WERI-Rb-1 (cell line): ENCODE results near the gene MBTPS2.
"Not testable (repeated sequence)": the region's sequence is repeated elsewhere in the genome, so short reads cannot be mapped to it uniquely, and the experiment has no call there.

Source experiments
- DNase-seq: peaks from one replicate; pipeline ENCODE4 v3.0.0-alpha.2; 2020
- H3K27ac ChIP-seq: fragments of 250-450 bp; sonication (Bioruptor Pico); 2 replicates; pipeline ENCODE4 v1.5.1; 2020; ENCODE audit warnings: mild to moderate bottlenecking, moderate library complexity
- H3K27me3 ChIP-seq: fragments of 250-450 bp; sonication (Bioruptor Pico); 2 replicates; pipeline ENCODE4 v1.5.1; 2021; ENCODE audit warnings: mild to moderate bottlenecking, low read depth, moderate library complexity; ENCODE audit not compliant: insufficient read depth, severe bottlenecking
- H3K36me3 ChIP-seq: fragments of 250-450 bp; sonication (Bioruptor Pico); 2 replicates; pipeline ENCODE4 v1.5.1; 2020; ENCODE audit warnings: mild to moderate bottlenecking, moderate library complexity
- H3K4me3 ChIP-seq: 2 replicates; pipeline ENCODE4 v1.5.1; 2011; ENCODE audit warnings: low read depth, mild to moderate bottlenecking, control low read depth, low read length
- H3K9me3 ChIP-seq: fragments of 250-450 bp; sonication (Bioruptor Pico); 2 replicates; pipeline ENCODE4 v1.5.1; 2021; ENCODE audit warnings: mild to moderate bottlenecking, moderate library complexity; ENCODE audit not compliant: severe bottlenecking
- TF ChIP-seq, protein P1 (sequence below): IDR thresholded peaks from 2 replicates; pipeline ENCODE4 v1.5.1; 2011; ENCODE audit warnings: low read depth, mild to moderate bottlenecking, control low read depth, inconsistent platforms, low read length

MBTPS2 gene

DNA sequence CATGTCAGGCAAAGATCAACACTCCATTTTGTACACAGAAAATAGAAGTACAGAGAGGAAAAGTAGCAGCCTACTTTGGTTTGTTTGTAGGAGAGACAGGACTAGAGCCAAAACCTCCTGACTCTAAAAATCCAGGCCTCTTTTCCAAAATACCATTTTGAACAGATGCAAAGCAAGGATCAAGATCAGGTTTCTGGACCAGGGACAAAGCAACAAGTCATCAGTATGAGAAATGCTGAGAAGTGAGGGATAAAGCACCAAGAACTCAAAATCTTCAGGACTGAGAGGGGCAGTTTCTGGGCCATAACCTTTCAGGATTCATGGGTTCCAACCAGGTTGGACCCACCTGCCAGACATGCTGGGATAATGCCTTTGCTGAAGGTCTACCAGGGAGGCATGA is 36.6 kb upstream of the MBTPS2 start:
- TF ChIP-seq, protein P1, sequence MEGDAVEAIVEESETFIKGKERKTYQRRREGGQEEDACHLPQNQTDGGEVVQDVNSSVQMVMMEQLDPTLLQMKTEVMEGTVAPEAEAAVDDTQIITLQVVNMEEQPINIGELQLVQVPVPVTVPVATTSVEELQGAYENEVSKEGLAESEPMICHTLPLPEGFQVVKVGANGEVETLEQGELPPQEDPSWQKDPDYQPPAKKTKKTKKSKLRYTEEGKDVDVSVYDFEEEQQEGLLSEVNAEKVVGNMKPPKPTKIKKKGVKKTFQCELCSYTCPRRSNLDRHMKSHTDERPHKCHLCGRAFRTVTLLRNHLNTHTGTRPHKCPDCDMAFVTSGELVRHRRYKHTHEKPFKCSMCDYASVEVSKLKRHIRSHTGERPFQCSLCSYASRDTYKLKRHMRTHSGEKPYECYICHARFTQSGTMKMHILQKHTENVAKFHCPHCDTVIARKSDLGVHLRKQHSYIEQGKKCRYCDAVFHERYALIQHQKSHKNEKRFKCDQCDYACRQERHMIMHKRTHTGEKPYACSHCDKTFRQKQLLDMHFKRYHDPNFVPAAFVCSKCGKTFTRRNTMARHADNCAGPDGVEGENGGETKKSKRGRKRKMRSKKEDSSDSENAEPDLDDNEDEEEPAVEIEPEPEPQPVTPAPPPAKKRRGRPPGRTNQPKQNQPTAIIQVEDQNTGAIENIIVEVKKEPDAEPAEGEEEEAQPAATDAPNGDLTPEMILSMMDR = no peak
- no peak for DNase-seq

DNA sequence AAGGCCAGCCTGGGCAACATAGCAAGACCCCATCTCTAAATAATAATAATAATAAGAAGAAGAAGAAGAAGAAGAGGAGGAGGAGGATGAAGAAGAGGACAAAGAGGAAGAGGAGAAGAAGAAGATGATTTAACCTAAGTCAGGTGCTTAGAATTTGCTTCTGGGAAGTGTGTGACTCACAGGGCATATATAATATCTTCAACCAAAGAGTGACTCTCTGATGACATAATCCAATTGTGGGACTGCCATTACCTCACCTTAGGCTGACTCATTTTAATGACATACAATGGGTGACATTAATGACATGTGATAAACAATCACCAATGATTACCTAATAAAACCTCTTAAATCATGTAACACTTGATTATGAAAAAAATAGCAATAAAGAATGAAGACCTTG is 32.7 kb upstream of the MBTPS2 start:
- Histone ChIP-seq H3K9me3 (no peaks in the 10 kb centered on the region), H3K36me3 (no peaks in the 10 kb centered on the region), H3K27ac (no peak overlapping the region), H3K27me3 (no peaks in the 10 kb centered on the region), H3K4me3 (no peak overlapping the region)
- DNase-seq = no peak
- TF ChIP-seq, protein P1 = no peak

More for the DNA sequence above, 36.6 kb upstream of the MBTPS2 start:
- Histone ChIP-seq H3K9me3 (no peaks in the 10 kb centered on the region), H3K36me3 (no peaks in the 10 kb centered on the region), H3K27me3 (no peaks in the 10 kb centered on the region), H3K27ac (no peak overlapping the region), H3K4me3 (no peak overlapping the region)

DNA sequence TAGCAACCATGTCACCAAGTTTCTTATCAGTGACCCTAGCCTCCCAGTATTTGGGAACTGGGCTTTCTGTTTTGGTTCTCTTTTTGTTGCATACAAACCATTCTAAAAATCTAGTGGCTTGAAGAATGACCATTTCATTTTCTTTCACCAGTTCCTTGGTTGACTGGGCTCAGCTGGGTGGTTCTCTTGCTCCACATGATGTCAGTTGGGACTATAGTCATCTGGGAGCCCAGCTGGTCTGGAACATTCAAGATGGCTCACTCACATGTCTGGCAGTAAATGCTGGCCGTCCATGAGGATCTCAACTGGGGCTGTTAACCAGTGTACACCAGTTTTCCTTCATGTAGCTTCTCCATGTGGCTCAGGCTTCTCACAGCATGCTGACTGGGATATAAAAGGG is 27.6 kb upstream of the MBTPS2 start:
- no peaks in the 10 kb centered on the region for H3K36me3 ChIP-seq
- H3K4me3 ChIP-seq = no peak overlapping the region
- TF ChIP-seq, protein P1 = no peak
- no peak for DNase-seq
- H3K27me3 ChIP-seq = no peaks in the 10 kb centered on the region
- H3K27ac ChIP-seq = no peak overlapping the region
- no peaks in the 10 kb centered on the region for H3K9me3 ChIP-seq

DNA sequence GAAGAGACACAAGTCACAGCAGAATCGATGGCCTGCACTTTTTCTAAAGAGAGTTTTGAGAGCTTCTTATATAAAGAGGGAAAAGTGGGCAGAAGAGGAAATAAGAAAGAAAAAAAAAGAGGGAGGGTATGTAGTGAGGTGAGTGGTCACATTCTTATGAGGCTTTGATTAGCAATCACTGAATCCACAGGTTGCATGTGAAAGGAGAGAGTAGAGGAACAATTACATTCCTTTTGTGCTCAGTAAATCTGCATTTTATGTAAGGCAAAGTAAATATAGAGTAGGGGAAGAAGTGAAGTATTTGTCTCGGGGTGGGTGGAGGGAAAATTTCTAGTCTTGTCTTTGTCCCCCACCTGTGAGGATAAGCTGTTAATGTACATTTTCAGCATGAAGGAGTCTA is 26.8 kb upstream of the MBTPS2 start:
- no peak for DNase-seq
- H3K36me3 ChIP-seq = no peaks in the 10 kb centered on the region
- H3K9me3 ChIP-seq = no peaks in the 10 kb centered on the region
- TF ChIP-seq, protein P1 = no peak
- H3K27ac ChIP-seq = no peak overlapping the region
- no peaks in the 10 kb centered on the region for H3K27me3 ChIP-seq
- no peak overlapping the region for H3K4me3 ChIP-seq

DNA sequence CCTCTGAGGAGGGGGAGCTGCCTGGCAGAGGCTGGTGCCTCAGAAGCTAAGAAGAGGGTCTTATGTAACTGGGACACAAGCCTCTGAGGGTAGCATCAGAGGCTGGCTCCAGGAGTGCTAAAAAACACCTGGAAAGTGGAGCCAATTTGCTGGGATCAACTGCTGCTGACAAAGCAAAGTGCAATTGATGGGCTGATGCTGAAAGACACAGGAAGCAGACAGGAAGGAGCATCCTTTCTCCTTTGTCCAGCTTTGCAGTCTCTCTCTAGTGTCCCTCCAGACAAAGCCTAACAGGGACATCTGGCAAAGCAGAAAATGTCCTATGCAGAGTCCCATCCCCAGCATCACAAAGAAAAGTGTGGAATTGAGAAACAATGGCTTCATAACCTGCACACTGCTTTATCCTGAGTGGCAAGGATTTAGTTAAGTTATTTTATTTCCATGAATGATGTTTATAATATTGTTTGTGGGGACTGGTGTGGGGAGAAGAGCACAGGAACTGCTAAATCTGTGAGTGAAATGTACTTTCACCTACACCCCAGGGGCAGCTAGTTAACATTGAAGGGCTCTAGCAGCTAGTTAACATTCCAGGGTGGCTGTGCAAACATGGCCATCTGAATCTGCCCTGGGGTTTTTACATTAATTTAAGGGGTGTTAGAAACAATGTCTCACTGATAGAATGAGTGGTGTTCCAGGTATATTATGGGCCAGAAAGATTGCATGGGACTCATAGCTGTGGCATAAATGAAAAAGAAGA is 25.6 kb upstream of the MBTPS2 start:
- Histone ChIP-seq H3K27me3 (no peaks in the 10 kb centered on the region), H3K9me3 (no peaks in the 10 kb centered on the region), H3K36me3 (no peaks in the 10 kb centered on the region), H3K27ac (no peak overlapping the region), H3K4me3 (no peak overlapping the region)
- no peak for DNase-seq
- TF ChIP-seq, protein P1 = no peak

DNA sequence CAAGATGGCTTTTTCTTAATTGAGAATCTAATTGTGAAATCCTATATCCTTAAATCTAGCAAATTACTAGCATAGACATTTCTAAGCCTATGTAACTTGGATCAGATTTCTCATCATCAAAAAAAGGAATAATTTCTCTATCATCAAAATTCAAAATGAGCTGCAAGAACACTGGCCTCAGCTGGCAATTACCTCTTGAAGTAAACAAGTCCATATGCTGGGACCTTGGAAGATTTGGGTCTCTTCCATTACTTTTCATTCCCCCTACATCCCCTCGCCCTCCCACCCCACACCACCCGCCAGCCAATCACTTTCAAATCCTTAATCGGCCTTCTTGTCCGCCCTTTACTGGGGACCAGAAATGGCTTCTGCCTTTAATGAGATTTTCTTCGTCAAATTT is 23.3 kb upstream of the MBTPS2 start:
- Histone ChIP-seq H3K9me3 (no peaks in the 10 kb centered on the region), H3K4me3 (no peak overlapping the region), H3K27ac (no peak overlapping the region), H3K27me3 (no peaks in the 10 kb centered on the region), H3K36me3 (no peaks in the 10 kb centered on the region)
- no peak for DNase-seq
- TF ChIP-seq, protein P1 = no peak

DNA sequence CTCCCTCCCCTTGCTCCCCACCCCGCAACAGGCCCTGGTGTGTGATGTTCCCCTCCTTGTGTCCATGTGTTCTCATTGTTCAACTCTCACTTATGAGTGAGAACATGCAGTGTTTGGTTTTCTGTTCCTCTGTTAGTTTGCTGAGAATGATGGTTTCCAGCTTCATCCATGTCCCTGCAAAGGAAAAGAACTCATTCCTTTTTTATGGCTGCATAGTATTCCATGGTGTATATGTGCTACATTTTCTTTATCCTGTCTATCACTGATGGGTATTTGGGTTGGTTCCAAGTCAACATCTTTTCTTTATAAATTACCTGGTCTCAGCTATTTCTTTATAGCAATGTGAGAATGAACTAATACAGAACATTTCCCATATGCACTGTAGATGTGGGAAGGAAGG is 19.2 kb upstream of the MBTPS2 start:
- not testable (repeated sequence) for H3K36me3 ChIP-seq, H3K9me3 ChIP-seq, H3K27me3 ChIP-seq, H3K27ac ChIP-seq, H3K4me3 ChIP-seq, DNase-seq
